Measurements from ENCODE around the gene TP53I13.

DNA sequence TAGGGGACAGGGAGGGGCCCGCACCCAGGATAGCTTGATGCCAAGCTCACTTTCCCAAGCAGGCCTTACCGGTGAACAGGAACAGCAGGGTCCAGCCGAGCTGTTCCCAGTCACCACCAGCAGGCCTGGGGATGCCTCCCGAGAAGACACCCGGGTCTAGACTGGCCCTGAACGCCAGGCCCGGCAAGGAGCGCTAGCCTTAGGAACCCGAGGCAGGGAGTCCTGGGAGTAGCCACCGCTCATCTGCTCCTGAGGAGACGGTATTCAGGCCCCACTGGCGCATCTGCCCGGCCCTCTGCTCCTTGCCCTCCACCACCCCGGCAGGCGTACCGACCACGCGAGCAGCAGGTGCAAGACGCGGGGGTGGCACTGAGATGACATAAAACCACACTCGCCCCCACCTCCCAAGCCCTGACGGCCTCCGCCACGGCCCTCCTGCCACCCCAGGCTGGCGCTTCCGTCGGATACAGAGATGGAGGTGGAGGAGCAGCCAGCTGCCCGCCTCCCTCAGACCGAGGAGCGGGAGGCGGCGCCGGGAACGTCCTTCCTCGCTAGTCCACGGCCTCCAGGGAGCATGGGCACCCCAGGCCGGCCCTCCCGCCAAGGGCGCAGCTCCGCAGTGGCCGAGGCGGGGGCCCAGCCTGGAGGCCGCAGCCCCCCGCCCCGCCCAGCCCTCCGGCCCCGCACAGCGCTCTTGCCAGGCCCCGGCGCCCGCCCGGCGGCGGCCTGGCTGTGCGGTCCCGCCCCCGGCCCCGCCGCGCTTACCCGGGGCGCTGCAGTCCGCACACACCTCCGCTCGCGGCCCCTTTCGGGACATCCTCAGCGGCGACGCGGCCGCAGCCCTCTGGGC lies 20.3 kb downstream of the TP53I13 start:
- TF ChIP-seq ZNF274 (IDR thresholded peaks at IDR 0.05; ENCODE audit: low read length) (no peak), ZNF274 (tag by site-specific recombination; IDR thresholded peaks at IDR 0.05; ENCODE audit: borderline replicate concordance) (no peak), ZNF548 (tag by site-specific recombination; IDR thresholded peaks at IDR 0.05) (no peak), ZNF544 (tag by site-specific recombination; IDR thresholded peaks at IDR 0.05) (no peak)
- TF ChIP-seq, protein P1, sequence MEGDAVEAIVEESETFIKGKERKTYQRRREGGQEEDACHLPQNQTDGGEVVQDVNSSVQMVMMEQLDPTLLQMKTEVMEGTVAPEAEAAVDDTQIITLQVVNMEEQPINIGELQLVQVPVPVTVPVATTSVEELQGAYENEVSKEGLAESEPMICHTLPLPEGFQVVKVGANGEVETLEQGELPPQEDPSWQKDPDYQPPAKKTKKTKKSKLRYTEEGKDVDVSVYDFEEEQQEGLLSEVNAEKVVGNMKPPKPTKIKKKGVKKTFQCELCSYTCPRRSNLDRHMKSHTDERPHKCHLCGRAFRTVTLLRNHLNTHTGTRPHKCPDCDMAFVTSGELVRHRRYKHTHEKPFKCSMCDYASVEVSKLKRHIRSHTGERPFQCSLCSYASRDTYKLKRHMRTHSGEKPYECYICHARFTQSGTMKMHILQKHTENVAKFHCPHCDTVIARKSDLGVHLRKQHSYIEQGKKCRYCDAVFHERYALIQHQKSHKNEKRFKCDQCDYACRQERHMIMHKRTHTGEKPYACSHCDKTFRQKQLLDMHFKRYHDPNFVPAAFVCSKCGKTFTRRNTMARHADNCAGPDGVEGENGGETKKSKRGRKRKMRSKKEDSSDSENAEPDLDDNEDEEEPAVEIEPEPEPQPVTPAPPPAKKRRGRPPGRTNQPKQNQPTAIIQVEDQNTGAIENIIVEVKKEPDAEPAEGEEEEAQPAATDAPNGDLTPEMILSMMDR (tag by site-specific recombination; IDR thresholded peaks at IDR 0.05): peak; percentile 19; the same call in 1 of the 2 replicates
- TF ChIP-seq, protein P2, sequence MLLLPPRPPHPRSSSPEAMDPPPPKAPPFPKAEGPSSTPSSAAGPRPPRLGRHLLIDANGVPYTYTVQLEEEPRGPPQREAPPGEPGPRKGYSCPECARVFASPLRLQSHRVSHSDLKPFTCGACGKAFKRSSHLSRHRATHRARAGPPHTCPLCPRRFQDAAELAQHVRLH (tag by site-specific recombination; IDR thresholded peaks at IDR 0.05): no peak
- TF ChIP-seq, protein P3, sequence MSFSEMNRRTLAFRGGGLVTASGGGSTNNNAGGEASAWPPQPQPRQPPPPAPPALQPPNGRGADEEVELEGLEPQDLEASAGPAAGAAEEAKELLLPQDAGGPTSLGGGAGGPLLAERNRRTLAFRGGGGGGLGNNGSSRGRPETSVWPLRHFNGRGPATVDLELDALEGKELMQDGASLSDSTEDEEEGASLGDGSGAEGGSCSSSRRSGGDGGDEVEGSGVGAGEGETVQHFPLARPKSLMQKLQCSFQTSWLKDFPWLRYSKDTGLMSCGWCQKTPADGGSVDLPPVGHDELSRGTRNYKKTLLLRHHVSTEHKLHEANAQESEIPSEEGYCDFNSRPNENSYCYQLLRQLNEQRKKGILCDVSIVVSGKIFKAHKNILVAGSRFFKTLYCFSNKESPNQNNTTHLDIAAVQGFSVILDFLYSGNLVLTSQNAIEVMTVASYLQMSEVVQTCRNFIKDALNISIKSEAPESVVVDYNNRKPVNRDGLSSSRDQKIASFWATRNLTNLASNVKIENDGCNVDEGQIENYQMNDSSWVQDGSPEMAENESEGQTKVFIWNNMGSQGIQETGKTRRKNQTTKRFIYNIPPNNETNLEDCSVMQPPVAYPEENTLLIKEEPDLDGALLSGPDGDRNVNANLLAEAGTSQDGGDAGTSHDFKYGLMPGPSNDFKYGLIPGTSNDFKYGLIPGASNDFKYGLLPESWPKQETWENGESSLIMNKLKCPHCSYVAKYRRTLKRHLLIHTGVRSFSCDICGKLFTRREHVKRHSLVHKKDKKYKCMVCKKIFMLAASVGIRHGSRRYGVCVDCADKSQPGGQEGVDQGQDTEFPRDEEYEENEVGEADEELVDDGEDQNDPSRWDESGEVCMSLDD (tag by site-specific recombination; IDR thresholded peaks at IDR 0.05): no peak
- TF ChIP-seq, protein P4, sequence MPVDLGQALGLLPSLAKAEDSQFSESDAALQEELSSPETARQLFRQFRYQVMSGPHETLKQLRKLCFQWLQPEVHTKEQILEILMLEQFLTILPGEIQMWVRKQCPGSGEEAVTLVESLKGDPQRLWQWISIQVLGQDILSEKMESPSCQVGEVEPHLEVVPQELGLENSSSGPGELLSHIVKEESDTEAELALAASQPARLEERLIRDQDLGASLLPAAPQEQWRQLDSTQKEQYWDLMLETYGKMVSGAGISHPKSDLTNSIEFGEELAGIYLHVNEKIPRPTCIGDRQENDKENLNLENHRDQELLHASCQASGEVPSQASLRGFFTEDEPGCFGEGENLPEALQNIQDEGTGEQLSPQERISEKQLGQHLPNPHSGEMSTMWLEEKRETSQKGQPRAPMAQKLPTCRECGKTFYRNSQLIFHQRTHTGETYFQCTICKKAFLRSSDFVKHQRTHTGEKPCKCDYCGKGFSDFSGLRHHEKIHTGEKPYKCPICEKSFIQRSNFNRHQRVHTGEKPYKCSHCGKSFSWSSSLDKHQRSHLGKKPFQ (tag by site-specific recombination; IDR thresholded peaks at IDR 0.05): no peak

All from HEK293 (cell line).